ENCODE data around the gene GSN.

GRCh38 chr9:121324755-121325154 is 56.8 kb downstream of the GSN start:
- no peak for TF ChIP-seq CTCF (IDR thresholded peaks at IDR 0.05)
- no peak for TF ChIP-seq EP300 (IDR thresholded peaks at IDR 0.05; ENCODE audit: low read depth)

Measured in transverse colon (tissue), 3 donors.